ENCODE data around the gene MYRF.

The MYRF gene

DNA sequence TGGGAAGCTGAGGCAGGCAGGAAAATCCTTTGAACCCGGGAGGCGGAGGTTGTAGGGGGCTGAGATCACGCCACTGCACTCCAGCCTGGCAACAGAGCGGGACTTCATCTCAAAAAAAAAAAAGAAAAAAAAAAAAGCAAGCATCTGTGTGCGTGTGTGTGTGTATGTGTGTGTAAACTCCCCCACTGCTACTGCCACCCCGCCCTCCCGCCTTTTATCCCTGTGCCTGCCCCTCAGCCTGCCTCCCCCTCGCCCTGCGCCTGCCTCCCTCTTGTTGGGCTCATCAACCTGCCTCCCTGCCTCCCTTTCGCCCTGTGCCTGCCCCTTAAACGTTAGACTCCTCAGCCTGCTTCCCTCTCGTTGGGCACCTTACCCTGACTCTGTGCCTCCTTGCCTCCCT is 22.0 kb downstream of the MYRF start:
- H3K4me1 ChIP-seq (ENCODE audit: control insufficient read depth, low read length) = peaks cover 22% of the 10 kb centered on the region
- TF ChIP-seq, protein P1, sequence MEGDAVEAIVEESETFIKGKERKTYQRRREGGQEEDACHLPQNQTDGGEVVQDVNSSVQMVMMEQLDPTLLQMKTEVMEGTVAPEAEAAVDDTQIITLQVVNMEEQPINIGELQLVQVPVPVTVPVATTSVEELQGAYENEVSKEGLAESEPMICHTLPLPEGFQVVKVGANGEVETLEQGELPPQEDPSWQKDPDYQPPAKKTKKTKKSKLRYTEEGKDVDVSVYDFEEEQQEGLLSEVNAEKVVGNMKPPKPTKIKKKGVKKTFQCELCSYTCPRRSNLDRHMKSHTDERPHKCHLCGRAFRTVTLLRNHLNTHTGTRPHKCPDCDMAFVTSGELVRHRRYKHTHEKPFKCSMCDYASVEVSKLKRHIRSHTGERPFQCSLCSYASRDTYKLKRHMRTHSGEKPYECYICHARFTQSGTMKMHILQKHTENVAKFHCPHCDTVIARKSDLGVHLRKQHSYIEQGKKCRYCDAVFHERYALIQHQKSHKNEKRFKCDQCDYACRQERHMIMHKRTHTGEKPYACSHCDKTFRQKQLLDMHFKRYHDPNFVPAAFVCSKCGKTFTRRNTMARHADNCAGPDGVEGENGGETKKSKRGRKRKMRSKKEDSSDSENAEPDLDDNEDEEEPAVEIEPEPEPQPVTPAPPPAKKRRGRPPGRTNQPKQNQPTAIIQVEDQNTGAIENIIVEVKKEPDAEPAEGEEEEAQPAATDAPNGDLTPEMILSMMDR (IDR thresholded peaks at IDR 0.05; ENCODE audit: low read depth, low read length, poor library complexity, severe bottlenecking) = no peak
- TF ChIP-seq EZH2phosphoT487 (IDR thresholded peaks at IDR 0.05; ENCODE audit: borderline replicate concordance, low read length) = no peak
- H3K4me3 ChIP-seq (ENCODE audit: low read length) = no peak overlapping the region
- H3K27me3 ChIP-seq (ENCODE audit: control insufficient read depth, low read length) = peaks cover 8% of the 10 kb centered on the region
- no peak overlapping the region for H3K27ac ChIP-seq (ENCODE audit: low read depth, low read length)
- no peaks in the 10 kb centered on the region for H3K9me2 ChIP-seq (replicated peaks; ENCODE audit: control insufficient read depth, low read length)
- no peaks in the 10 kb centered on the region for H3K9me3 ChIP-seq (ENCODE audit: control insufficient read depth, insufficient read depth, low read length)
- H3K4me2 ChIP-seq (ENCODE audit: low read length) = no peak overlapping the region
- H4K20me1 ChIP-seq (ENCODE audit: control insufficient read depth, insufficient read depth, low read depth, low read length) = no peaks in the 10 kb centered on the region
- H3K36me3 ChIP-seq (ENCODE audit: control insufficient read depth, low read length) = no peaks in the 10 kb centered on the region
- no peaks in the 10 kb centered on the region for H3F3A ChIP-seq (ENCODE audit: control insufficient read depth, insufficient read depth)
- no peaks in the 10 kb centered on the region for H3K79me2 ChIP-seq (ENCODE audit: control insufficient read depth, low read length)

GRCh38 chr11:61775106-61775505 is 22.7 kb downstream of the MYRF start:
- Histone ChIP-seq H3K27me3 (ENCODE audit: control insufficient read depth, low read length) (peaks cover 10% of the 10 kb centered on the region), H3F3A (ENCODE audit: control insufficient read depth, insufficient read depth) (no peaks in the 10 kb centered on the region), H3K4me3 (ENCODE audit: low read length) (no peak overlapping the region), H3K9me2 (replicated peaks; ENCODE audit: control insufficient read depth, low read length) (no peaks in the 10 kb centered on the region), H4K20me1 (ENCODE audit: control insufficient read depth, insufficient read depth, low read depth, low read length) (no peaks in the 10 kb centered on the region), H3K4me1 (ENCODE audit: control insufficient read depth, low read length) (peaks cover 22% of the 10 kb centered on the region), H3K27ac (ENCODE audit: low read depth, low read length) (no peak overlapping the region), H3K4me2 (ENCODE audit: low read length) (no peak overlapping the region), H3K9me3 (ENCODE audit: control insufficient read depth, insufficient read depth, low read length) (no peaks in the 10 kb centered on the region), H3K36me3 (ENCODE audit: control insufficient read depth, low read length) (no peaks in the 10 kb centered on the region), H3K79me2 (ENCODE audit: control insufficient read depth, low read length) (no peaks in the 10 kb centered on the region)
- TF ChIP-seq, protein P1 (IDR thresholded peaks at IDR 0.05; ENCODE audit: low read depth, low read length, poor library complexity, severe bottlenecking) = no peak
- TF ChIP-seq EZH2phosphoT487 (IDR thresholded peaks at IDR 0.05; ENCODE audit: borderline replicate concordance, low read length) = no peak

DNA sequence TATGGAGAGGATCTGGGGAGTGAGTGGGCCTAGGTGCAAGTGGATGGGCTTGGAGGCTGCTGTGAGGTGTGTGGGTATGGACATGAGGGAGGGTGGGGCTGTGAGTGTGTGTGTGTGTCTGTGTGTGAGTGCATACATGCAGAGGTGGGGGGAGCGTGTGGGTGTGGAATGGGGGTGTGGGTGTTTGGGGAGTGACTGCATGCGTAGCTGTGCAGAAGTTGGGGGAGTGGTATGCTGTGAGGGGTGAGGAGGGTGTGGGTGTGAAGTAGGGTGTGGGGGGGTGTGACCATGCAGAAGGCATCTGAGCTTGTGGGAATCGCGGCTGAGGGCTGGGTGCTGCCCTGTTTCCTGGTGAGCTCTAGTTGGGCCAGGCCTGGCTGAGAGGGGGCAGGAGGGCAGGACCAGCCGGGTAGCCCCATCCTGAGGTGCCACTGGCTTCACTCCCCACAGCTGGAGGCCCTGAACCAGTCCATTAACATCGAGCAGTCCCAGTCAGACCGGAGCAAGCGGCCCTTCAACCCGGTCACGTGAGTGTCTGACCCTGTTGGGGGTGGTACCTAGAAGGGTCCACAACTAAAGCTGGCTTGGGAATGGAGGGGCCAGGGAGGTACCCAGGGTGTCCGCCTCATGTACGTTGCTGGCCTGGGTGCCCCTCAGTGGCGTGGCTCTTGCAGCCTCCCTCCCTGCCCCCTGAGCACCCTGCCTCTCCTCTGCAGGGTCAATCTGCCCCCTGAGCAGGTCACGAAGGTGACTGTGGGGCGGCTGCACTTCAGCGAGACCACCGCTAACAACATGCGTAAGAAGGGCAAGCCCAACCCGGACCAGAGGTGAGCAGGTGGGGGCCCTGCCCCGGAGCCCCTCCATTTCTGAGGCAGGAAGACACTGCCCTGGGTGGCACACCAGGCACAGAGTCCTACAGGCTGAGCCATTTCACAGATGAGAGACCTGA is 23.4 kb downstream of the MYRF start:
- Histone ChIP-seq H3K79me2 (ENCODE audit: control insufficient read depth, low read length) (no peaks in the 10 kb centered on the region), H3K4me2 (ENCODE audit: low read length) (no peak overlapping the region), H3K27ac (ENCODE audit: low read depth, low read length) (no peak overlapping the region), H3F3A (ENCODE audit: control insufficient read depth, insufficient read depth) (no peaks in the 10 kb centered on the region), H4K20me1 (ENCODE audit: control insufficient read depth, insufficient read depth, low read depth, low read length) (no peaks in the 10 kb centered on the region), H3K4me3 (ENCODE audit: low read length) (no peak overlapping the region), H3K9me3 (ENCODE audit: control insufficient read depth, insufficient read depth, low read length) (no peaks in the 10 kb centered on the region), H3K4me1 (ENCODE audit: control insufficient read depth, low read length) (peaks cover 22% of the 10 kb centered on the region), H3K9me2 (replicated peaks; ENCODE audit: control insufficient read depth, low read length) (no peaks in the 10 kb centered on the region), H3K36me3 (ENCODE audit: control insufficient read depth, low read length) (no peaks in the 10 kb centered on the region), H3K27me3 (ENCODE audit: control insufficient read depth, low read length) (peaks cover 11% of the 10 kb centered on the region)
- TF ChIP-seq, protein P1 (IDR thresholded peaks at IDR 0.05; ENCODE audit: low read depth, low read length, poor library complexity, severe bottlenecking) = no peak
- no peak for TF ChIP-seq EZH2phosphoT487 (IDR thresholded peaks at IDR 0.05; ENCODE audit: borderline replicate concordance, low read length)
